Adrenal gland (tissue), 5 donors: ENCODE data around the gene CREB5.

Source experiments
- CTCF ChIP-seq, 6 experiments: fragments of 450-650 bp in 4 of 6; fragments of 200-600 bp in 2 of 6; sonication (generic) in 1 of 6; IDR thresholded peaks; 1 replicate in 5 of 6; 2 replicates in 1 of 6; pipeline versions ENCODE4 v1.5.1 to v1.8.0; 2016 to 2021; ENCODE audit warnings: antibody characterized with exemption in 6 of 6, mild to moderate bottlenecking in 2 of 6, moderate library complexity in 1 of 6
- POLR2A ChIP-seq, 2 donors: fragments of 450-650 bp; IDR thresholded peaks; one replicate each; pipeline ENCODE4 v1.6.1; 2017; ENCODE audit warnings: antibody characterized with exemption in 2 of 2, mild to moderate bottlenecking in 2 of 2, moderate library complexity in 1 of 2
- donor health status: DM: no; HTN: no; CAD: no.

- TF ChIP-seq CTCF (IDR thresholded peaks at IDR 0.05) = no peak
- no peak for TF ChIP-seq POLR2A (IDR thresholded peaks at IDR 0.05)
Observed at GRCh38 chr7:28478656-28479055, 66.3 kb downstream of the CREB5 start.
